Activated CD4-positive, alpha-beta memory T cell treated with anti-CD3 and anti-CD28 coated beads, Interleukin-2, amount 10 ng/mL, durations not matched to agents 7 days and 5 days (primary cell): ENCODE results near the gene ULBP3. TPM values are rescaled to one million over a fixed set of nuclear protein-coding genes. Genes with fewer than 3 reads are reported as not detected.
"Not testable (repeated sequence)": the region's sequence is repeated elsewhere in the genome, so short reads cannot be mapped to it uniquely, and the experiment has no call there.

Experiments used
- CTCF ChIA-PET: fragments of 350-600 bp; sonication (Branson Sonifier 250); formaldehyde crosslinking; loops from one replicate; lab custom pipeline; 2021; ENCODE audit warnings: antibody characterized with exemption, inconsistent platforms; lab: Charles Lee
- POLR2A ChIA-PET: fragments of 350-600 bp; sonication (Branson Sonifier 250); formaldehyde crosslinking; loops from one replicate; lab custom pipeline; 2021; ENCODE audit warnings: antibody characterized with exemption; lab: Charles Lee
- DNase-seq: peaks from one replicate; pipeline ENCODE4 v3.0.0-alpha.2; 2020
- H3K27ac Mint-ChIP-seq: one replicate; pipeline ENCODE4 v1.8.0; 2021; ENCODE audit warnings: mild to moderate bottlenecking, mixed read lengths
- H3K27me3 Mint-ChIP-seq: one replicate; pipeline ENCODE4 v1.8.0; 2021; ENCODE audit warnings: mixed read lengths
- H3K36me3 Mint-ChIP-seq: one replicate; pipeline ENCODE4 v1.8.0; 2021; ENCODE audit warnings: low read depth, mixed read lengths
- H3K4me1 Mint-ChIP-seq: one replicate; pipeline ENCODE4 v1.8.0; 2021; ENCODE audit warnings: mixed read lengths
- H3K4me3 Mint-ChIP-seq: one replicate; pipeline ENCODE4 v1.8.0; 2021; ENCODE audit warnings: mild to moderate bottlenecking, mixed read lengths
- H3K9me3 Mint-ChIP-seq: one replicate; pipeline ENCODE4 v1.8.0; 2021; ENCODE audit warnings: mixed read lengths
- total RNA-seq, 2 experiments: library from RNA; stranded (reverse); gene quantifications; one replicate each; pipeline ENCODE4 v1.2.3, GENCODE V29; 2021

The ULBP3 gene
- total RNA-seq, 2 experiments from 2014 or later, result 2.2 to 3.5 TPM

DNA sequence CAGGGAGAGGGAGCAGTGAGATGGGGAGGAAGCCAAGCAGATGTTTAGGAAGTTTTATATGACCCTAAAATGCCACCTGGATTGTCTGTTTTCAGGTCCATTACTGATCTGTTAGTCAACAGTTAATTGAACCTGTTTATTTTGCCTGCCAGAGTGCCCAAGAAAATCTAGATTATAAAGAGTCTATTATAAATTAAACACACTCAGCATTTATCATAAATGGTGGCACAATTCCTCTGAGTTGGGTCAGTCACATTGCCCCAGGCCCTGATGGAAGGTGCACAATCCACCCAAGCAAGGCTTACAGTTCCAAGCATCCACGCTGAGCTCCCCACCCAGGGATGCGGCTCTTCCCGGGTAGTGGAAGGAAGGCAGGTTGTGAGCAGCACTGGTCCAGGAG, 21.4 kb upstream of the ULBP3 start:
- no peak overlapping the region for H3K27ac Mint-ChIP-seq
- H3K36me3 Mint-ChIP-seq, result no peaks in the 10 kb centered on the region
- POLR2A ChIA-PET, result no interaction called here
- CTCF ChIA-PET, result no interaction called here
- peaks cover 14% of the 10 kb centered on the region for H3K27me3 Mint-ChIP-seq
- DNase-seq, result no peak
- no peaks in the 10 kb centered on the region for H3K9me3 Mint-ChIP-seq
- H3K4me1 Mint-ChIP-seq, result no peaks in the 10 kb centered on the region
- H3K4me3 Mint-ChIP-seq, result no peak overlapping the region

DNA sequence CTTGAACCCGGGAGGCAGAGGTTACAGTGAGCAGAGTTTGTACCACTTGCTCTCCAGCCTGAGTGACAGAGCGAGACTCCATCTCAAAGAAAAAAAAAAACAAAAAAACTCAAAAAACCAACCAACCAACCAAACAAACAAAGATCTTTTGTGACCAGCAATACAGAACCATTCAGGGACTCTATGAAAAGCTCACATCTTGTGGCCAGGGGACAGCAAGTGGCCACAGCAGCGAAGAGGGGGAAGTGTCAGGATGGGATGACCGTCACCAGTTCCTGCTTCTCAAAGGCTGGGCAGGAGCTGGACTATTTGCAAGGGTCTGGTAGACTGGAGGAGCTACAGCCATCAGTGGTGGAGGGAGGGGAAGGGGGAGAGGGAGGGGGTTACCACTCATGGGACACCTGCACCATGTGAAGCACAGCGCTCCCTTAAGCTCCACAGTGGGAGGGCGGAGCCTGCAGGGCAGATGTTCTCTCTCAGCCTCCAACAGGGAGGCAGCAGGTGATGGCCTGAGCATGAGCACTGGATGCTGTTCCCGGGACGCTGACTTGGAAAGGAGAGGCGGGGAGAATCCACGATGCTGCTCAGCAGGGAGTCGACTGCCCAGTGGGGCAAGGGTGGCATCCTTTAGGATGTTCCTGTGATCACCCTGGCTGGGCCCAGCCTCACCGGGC, 19.7 kb upstream of the ULBP3 start:
- POLR2A ChIA-PET, result no interaction called here
- H3K4me3 Mint-ChIP-seq, result no peak overlapping the region
- DNase-seq, result no peak
- no peaks in the 10 kb centered on the region for H3K4me1 Mint-ChIP-seq
- H3K9me3 Mint-ChIP-seq, result no peaks in the 10 kb centered on the region
- H3K36me3 Mint-ChIP-seq, result no peaks in the 10 kb centered on the region
- CTCF ChIA-PET, result interaction anchor here (0.6 kb wide), 1 partner anchor 16 kb away, joined by 3 read pairs; no protein-coding TSS in a partner anchor
- H3K27me3 Mint-ChIP-seq, result peaks cover 15% of the 10 kb centered on the region
- H3K27ac Mint-ChIP-seq, result no peak overlapping the region

DNA sequence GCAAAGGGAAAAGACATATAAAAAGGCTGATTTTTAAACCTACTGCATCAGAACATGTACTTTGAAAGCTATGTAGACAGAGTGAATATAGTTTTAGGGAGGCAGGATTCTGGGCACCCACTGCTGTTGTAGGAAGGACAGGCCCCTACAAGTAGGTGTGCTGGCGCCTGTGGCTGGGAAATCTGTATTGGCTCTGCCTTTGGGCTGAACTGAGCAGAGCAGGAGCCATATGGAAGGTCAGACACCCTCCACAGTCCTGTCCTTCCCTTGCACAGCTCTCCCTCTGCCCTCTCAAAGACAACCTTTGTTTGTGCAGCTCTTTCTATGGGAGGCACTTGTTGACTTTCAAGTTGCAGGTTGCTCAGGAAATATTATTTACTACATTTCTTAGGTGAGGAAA, 18.4 kb upstream of the ULBP3 start:
- CTCF ChIA-PET, result interaction anchor here (1.2 kb wide), 1 partner anchor 24 kb away, joined by 3 read pairs; no protein-coding TSS in a partner anchor

DNA sequence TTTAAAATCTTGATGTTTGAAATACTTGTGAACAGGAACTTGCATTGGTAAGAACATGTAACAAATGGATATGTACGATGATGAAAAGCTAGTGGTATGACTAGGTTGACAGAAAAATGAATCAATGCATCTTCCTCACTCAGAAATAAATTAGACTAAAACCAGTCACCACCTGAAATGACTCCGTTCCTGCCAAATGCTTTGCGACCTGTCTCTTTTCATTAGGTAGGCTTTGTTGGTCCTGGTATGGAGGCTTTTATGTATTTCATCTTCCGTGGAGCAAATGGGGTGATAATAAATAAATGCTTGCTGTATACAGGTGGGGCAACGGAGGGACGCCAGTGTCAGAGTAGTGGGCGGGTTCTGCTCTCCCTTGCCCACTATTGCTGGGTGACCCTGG, 17.1 kb upstream of the ULBP3 start:
- Mint-ChIP-seq H3K4me1 (no peaks in the 10 kb centered on the region), H3K36me3 (no peaks in the 10 kb centered on the region), H3K9me3 (no peaks in the 10 kb centered on the region), H3K4me3 (no peak overlapping the region), H3K27ac (no peak overlapping the region), H3K27me3 (peaks cover 24% of the 10 kb centered on the region)
- no peak for DNase-seq
- CTCF ChIA-PET, result no interaction called here
- POLR2A ChIA-PET, result no interaction called here

More for the DNA sequence above, 18.4 kb upstream of the ULBP3 start:
- no peak overlapping the region for H3K27ac Mint-ChIP-seq
- POLR2A ChIA-PET, result no interaction called here
- no peaks in the 10 kb centered on the region for H3K9me3 Mint-ChIP-seq
- peaks cover 24% of the 10 kb centered on the region for H3K27me3 Mint-ChIP-seq
- H3K4me3 Mint-ChIP-seq, result no peak overlapping the region
- H3K4me1 Mint-ChIP-seq, result no peaks in the 10 kb centered on the region
- H3K36me3 Mint-ChIP-seq, result no peaks in the 10 kb centered on the region
- no peak for DNase-seq

DNA sequence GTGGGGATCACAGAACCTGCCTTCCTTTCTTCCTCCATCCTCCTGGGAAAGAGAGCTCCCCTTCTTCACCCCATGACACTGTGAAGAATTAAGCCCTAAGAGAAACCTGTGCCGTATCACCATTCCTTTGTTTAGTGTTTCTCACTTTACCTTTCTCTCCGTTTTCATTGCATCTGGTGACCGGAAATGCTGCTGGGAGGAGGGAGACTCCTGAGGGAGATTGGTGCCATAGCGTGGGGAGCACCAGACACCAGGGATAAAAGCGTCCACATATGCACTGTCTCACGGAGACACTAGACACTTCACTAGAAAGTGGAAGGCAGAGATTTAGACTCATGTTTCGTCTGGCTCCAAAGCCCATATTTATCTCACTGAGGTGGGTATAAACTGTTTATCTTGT, 15.5 kb upstream of the ULBP3 start:
- no peak overlapping the region for H3K4me3 Mint-ChIP-seq
- CTCF ChIA-PET, result no interaction called here
- POLR2A ChIA-PET, result interaction anchor here (0.7 kb wide), 1 partner anchor 551 kb away, joined by 3 read pairs; no protein-coding TSS in a partner anchor
- no peak overlapping the region for H3K27ac Mint-ChIP-seq
- H3K9me3 Mint-ChIP-seq, result no peaks in the 10 kb centered on the region
- peaks cover 11% of the 10 kb centered on the region for H3K4me1 Mint-ChIP-seq
- H3K27me3 Mint-ChIP-seq, result peaks cover 26% of the 10 kb centered on the region
- no peaks in the 10 kb centered on the region for H3K36me3 Mint-ChIP-seq
- no peak for DNase-seq

DNA sequence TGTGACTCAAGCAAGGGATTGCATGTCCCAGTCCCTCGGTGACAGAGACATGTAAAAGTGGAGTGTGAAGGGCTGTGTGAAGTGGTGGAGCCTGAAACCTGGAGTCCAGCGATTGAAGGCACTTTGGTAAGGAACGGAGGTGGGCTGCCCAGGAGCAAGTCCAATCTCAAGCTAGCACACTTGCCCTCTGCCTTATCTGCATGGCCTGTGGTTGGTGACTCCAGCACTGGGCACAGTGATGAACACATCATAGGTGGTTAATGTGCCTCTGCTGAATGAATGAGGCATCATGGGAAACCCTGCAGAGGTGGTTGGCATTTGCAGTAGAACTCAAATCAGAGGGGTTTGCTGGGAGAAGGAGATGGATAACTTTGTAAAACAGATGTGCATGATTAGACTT, 14.9 kb upstream of the ULBP3 start:
- no peak overlapping the region for H3K27ac Mint-ChIP-seq
- H3K4me1 Mint-ChIP-seq, result peaks cover 16% of the 10 kb centered on the region
- peaks cover 27% of the 10 kb centered on the region for H3K27me3 Mint-ChIP-seq
- ChIA-PET CTCF (no interaction called here), POLR2A (interaction anchor here (0.7 kb wide), 1 partner anchor 551 kb away, joined by 3 read pairs; no protein-coding TSS in a partner anchor)
- no peaks in the 10 kb centered on the region for H3K36me3 Mint-ChIP-seq
- no peaks in the 10 kb centered on the region for H3K9me3 Mint-ChIP-seq
- DNase-seq, result no peak
- H3K4me3 Mint-ChIP-seq, result no peak overlapping the region

DNA sequence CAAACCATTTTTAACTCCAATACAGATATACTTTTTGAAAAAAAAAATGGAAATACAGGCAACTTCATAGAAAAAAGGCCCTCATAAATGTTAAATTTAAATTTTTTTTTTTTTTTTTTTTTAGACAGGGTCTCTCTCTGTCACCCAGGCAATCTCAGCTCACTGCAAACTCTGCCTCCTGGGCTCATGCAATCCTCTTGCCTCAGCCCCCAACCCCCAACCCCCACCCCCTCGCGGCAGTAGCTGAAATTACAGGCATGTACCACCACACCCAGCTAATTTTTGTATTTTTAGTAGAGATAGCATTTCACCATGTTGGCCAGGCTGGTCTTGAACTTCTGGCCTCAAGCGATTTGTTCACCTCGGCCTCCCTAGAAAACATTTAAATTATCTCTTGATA, 12.8 kb upstream of the ULBP3 start:
- H3K36me3 Mint-ChIP-seq, result no peaks in the 10 kb centered on the region
- H3K27me3 Mint-ChIP-seq, result peaks cover 33% of the 10 kb centered on the region
- H3K4me3 Mint-ChIP-seq, result no peak overlapping the region
- ChIA-PET CTCF (interaction anchor here (0.7 to 9.3 kb wide), 11 partner anchors 10 to 784 kb away, joined by 3 to 82 read pairs (median 3); partner anchors contain the start of gene ULBP3), POLR2A (interaction anchor here (0.7 kb wide), 1 partner anchor 733 kb away, joined by 3 read pairs; no protein-coding TSS in a partner anchor)
- DNase-seq, result no peak
- peaks cover 26% of the 10 kb centered on the region for H3K4me1 Mint-ChIP-seq
- no peak overlapping the region for H3K27ac Mint-ChIP-seq
- no peaks in the 10 kb centered on the region for H3K9me3 Mint-ChIP-seq

DNA sequence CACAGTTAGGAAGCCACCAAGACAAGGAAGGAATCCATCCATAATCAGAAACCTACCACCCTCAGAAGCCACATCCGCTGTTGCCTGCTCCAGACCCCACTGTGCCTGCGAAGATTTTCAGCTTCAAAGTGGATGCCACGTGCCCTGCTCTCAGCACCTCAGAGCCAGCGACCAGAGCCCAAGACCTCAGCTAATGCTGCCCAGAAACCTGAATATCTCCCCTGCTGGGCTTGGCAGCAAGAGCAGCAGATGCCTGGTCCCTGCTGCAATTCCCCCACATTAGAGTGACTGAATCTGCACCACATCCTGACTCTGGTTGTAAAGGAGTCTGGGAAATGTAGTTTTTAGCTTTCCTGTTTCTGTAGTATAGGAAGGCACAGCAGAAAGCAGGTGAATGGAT, 10.7 kb upstream of the ULBP3 start:
- Mint-ChIP-seq H3K27me3 (peaks cover 35% of the 10 kb centered on the region), H3K27ac (peak overlapping the region; percentile 43), H3K4me3 (no peak overlapping the region), H3K4me1 (peaks cover 34% of the 10 kb centered on the region), H3K36me3 (no peaks in the 10 kb centered on the region), H3K9me3 (no peaks in the 10 kb centered on the region)
- peak; percentile 57 for DNase-seq
- POLR2A ChIA-PET, result interaction anchor here (1.7 kb wide), 1 partner anchor 255 kb away, joined by 4 read pairs; no protein-coding TSS in a partner anchor
- CTCF ChIA-PET, result interaction anchor here (0.6 to 9.3 kb wide), 10 partner anchors 10 to 738 kb away, joined by 3 to 82 read pairs (median 5); partner anchors contain the start of gene ULBP3

DNA sequence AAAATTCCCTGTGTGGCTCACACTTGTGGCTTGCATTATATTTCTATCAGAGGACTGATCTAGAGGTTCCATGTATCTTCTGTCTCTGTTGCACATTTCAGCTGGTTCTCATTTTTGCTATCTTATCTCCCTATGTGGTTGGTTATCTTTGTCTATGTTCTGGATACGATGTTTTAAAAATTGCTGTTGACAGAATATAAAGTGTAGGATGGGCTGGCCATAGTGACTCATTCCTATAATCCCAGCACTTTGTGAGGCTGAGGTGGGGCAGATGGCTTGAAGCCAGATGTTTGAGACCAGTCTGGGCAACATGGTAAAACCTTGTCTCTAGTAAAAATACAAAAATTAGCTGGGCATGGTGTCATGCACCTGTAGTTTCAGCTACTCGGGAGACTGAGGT, 9.9 kb upstream of the ULBP3 start:
- DNase-seq, result no peak
- Mint-ChIP-seq H3K36me3 (no peaks in the 10 kb centered on the region), H3K4me3 (no peak overlapping the region), H3K4me1 (peaks cover 36% of the 10 kb centered on the region), H3K27ac (no peak overlapping the region), H3K27me3 (peaks cover 40% of the 10 kb centered on the region), H3K9me3 (no peaks in the 10 kb centered on the region)
- POLR2A ChIA-PET, result no interaction called here
- CTCF ChIA-PET, result interaction anchor here (1.3 to 9.3 kb wide), 4 partner anchors 9 to 736 kb away, joined by 3 to 82 read pairs (median 28); partner anchors contain the start of gene ULBP3

DNA sequence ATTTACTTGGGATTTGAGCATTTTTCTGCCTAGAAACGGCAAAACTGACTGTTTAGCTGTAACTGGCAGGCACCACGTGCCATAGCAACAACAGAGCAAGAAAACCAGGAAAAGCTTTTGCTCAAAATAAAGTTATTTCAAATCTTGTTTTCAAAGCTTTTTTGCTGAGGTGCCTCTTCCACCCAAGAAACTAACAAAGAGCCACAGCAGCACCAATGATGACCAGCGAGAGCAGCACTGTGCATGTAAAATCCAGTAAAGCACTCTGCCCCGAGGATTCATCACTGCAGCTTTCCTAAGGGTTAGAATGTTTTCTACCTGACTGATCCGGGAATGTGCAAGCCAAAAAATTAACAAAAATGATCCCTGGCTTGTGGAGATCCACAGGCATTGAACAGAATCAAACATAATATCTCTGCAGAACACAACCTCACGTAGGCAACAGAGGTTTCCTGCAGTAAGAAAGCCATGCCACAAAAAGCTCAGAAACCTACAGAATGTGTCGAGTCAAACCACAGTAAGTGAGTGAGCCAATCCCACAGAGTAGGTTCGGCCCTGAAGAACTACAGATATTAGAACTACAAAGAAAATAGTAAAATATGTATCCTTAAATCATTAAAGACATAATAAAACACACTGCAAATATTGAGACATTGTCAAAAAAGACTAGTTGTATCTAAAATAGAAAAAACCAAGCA, 7.4 kb upstream of the ULBP3 start:
- ChIA-PET CTCF (interaction anchor here (0.6 to 9.3 kb wide), 4 partner anchors 22 to 319 kb away, joined by 3 to 82 read pairs (median 4); no protein-coding TSS in a partner anchor), POLR2A (no interaction called here)
- Mint-ChIP-seq H3K9me3 (no peaks in the 10 kb centered on the region), H3K4me1 (peaks cover 54% of the 10 kb centered on the region), H3K27me3 (peaks cover 41% of the 10 kb centered on the region), H3K4me3 (peak overlapping the region; percentile 5), H3K27ac (peak overlapping the region; percentile 18), H3K36me3 (no peaks in the 10 kb centered on the region)
- no peak for DNase-seq

DNA sequence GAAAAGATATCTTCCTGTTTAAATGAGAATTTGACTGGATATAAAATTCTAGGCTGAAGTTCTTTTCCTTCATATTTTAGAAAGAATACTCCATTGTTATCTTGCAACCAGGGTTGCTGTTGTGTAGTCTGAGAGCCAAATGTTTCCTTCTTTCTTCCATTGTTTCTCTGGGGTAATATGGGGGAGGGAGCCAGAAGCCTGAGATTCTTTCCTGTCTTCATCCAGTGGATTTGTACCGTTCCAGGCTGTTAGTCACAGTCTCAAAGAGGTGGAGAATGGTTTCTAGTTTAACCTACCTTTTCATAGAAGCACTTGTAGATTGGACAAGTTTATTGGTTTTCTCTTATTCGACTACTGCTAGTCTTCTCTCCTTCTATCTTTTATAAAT, 6.1 kb upstream of the ULBP3 start:
- POLR2A ChIA-PET, result no interaction called here
- H3K4me3 Mint-ChIP-seq, result no peak overlapping the region

DNA sequence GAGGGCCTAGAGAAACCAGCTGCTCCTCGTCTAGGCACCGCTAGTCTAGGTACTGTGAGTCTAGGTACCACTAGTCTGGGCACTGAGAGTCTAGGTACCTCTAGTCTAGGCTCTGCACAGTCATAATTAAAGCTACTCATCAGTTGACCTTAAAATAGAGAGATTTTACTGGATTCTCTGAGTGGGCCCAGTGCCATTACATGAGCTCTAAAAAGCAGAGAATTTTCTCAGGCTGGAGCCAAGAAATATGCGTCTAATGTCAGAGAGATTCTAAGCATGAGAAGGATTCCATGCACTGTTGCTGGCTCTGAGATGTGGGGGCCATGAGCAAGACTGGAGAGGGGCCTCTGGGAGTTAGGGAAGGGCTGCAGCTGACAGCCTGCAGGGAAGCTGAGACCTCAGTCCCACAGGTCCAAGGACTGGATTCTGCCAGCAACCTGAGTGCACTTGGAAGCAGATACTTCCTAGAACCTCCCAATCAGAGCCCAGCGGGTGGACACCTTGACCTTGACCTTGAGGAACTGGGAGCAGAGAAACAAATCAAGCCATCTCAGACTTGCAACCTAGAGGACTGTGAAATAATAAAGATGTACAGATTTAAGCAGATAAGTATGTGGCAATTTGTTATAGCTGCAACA, 5.6 kb upstream of the ULBP3 start:
- H3K4me1 Mint-ChIP-seq, result peaks cover 60% of the 10 kb centered on the region
- H3K9me3 Mint-ChIP-seq, DNase-seq, H3K4me3 Mint-ChIP-seq, H3K36me3 Mint-ChIP-seq, H3K27ac Mint-ChIP-seq, POLR2A ChIA-PET: not testable (repeated sequence)
- H3K27me3 Mint-ChIP-seq, result peaks cover 38% of the 10 kb centered on the region
- CTCF ChIA-PET, result interaction anchor here (9.3 kb wide), 1 partner anchor 321 kb away, joined by 82 read pairs; no protein-coding TSS in a partner anchor

More for the DNA sequence above, 6.1 kb upstream of the ULBP3 start:
- DNase-seq, result no peak
- H3K36me3 Mint-ChIP-seq, result no peaks in the 10 kb centered on the region
- CTCF ChIA-PET, result interaction anchor here (9.3 kb wide), 1 partner anchor 321 kb away, joined by 82 read pairs; no protein-coding TSS in a partner anchor
- H3K4me1 Mint-ChIP-seq, result peaks cover 62% of the 10 kb centered on the region
- H3K27me3 Mint-ChIP-seq, result peaks cover 38% of the 10 kb centered on the region
- H3K9me3 Mint-ChIP-seq, result no peaks in the 10 kb centered on the region
- H3K27ac Mint-ChIP-seq, result no peak overlapping the region
